Uterus (tissue), 4 donors: Measurements from ENCODE around the gene USP15. TPM values are rescaled to one million over a fixed set of nuclear protein-coding genes. Genes with fewer than 3 reads are reported as not detected.

ENCODE experiments used
- DNase-seq, 2 donors: peaks; one replicate each; pipeline ENCODE4 v3.0.0-alpha.2; 2019 to 2020
- H3K27ac ChIP-seq, 2 donors: fragments of 200-600 bp; sonication (generic); 1 replicate in 1 of 2; 2 replicates in 1 of 2; pipeline ENCODE4 v1.5.1; 2016 to 2018
- H3K27me3 ChIP-seq, 2 donors: fragments of 200-600 bp; sonication (generic); one replicate each; pipeline ENCODE4 v1.5.1; 2018 to 2019; ENCODE audit warnings: control low read depth in 1 of 2
- H3K36me3 ChIP-seq, 2 donors: fragments of 200-600 bp; sonication (generic); one replicate each; pipeline ENCODE4 v1.5.1; 2019; ENCODE audit warnings: control low read depth in 1 of 2
- H3K4me1 ChIP-seq, 2 donors: fragments of 200-600 bp; sonication (generic); one replicate each; pipeline ENCODE4 v1.5.1; 2018 to 2019; ENCODE audit warnings: control low read depth in 1 of 2
- H3K4me3 ChIP-seq, 2 donors: fragments of 200-600 bp; sonication (generic); 1 replicate in 1 of 2; 2 replicates in 1 of 2; pipeline ENCODE4 v1.5.1; 2018 to 2019; ENCODE audit warnings: mild to moderate bottlenecking in 1 of 2
- H3K9me3 ChIP-seq, 2 donors: fragments of 200-600 bp; sonication (generic); one replicate each; pipeline ENCODE4 v1.5.1; 2019; ENCODE audit warnings: control low read depth in 1 of 2
- CTCF ChIP-seq, 4 experiments: fragments of 200-600 bp in 2 of 4; fragments of 450-650 bp in 2 of 4; sonication (generic) in 2 of 4; IDR thresholded peaks; one replicate each; pipeline ENCODE4 v1.5.1; 2016 to 2019; ENCODE audit warnings: antibody characterized with exemption in 4 of 4, mild to moderate bottlenecking in 2 of 4, moderate library complexity in 1 of 4
- POLR2A ChIP-seq, 2 donors: fragments of 450-650 bp; IDR thresholded peaks; one replicate each; pipeline ENCODE4 v1.6.1; 2016; ENCODE audit warnings: antibody characterized with exemption in 2 of 2, mild to moderate bottlenecking in 1 of 2, moderate library complexity in 1 of 2
- intact Hi-C: fragments of 100-400 bp; cut with DNase I; formaldehyde crosslinking; loops from one replicate; pipeline ENCODE4 v1.15.1; 2023; ENCODE audit warnings: low total_unique reads
- total RNA-seq, 4 donors: library from RNA; depleted of rRNA in 3 of 4; stranded (reverse); fragments of >200 nt in 3 of 4; gene quantifications; one replicate each; pipeline versions ENCODE4 v1.1.0 to v1.2.4, GENCODE V29; 2014 to 2023
- donor health status: DM: yes; HTN: yes; CAD: no.

Gene USP15
- total RNA-seq, 4 donors from 2014 or later: 44.8 to 98.9 (median 76.5) TPM

- Histone ChIP-seq H3K27ac (no peak overlapping the region), H3K4me3 (no peak overlapping the region), H3K27me3 (no peaks in the 10 kb centered on the region), H3K36me3 (no peaks in the 10 kb centered on the region), H3K9me3 (no peaks in the 10 kb centered on the region), H3K4me1 (no peaks in the 10 kb centered on the region)
- intact Hi-C loops: no loop called here
- no peak for DNase-seq
- no peak for TF ChIP-seq POLR2A (IDR thresholded peaks at IDR 0.05)
Measured at GRCh38 chr12:62345667-62346066, 85.5 kb downstream of the USP15 start.

- DNase-seq: no peak
- intact Hi-C loops: no loop called here
- TF ChIP-seq POLR2A (IDR thresholded peaks at IDR 0.05) (no peak), CTCF (IDR thresholded peaks at IDR 0.05) (no peak)
- no peaks in the 10 kb centered on the region for H3K4me1 ChIP-seq
- no peak overlapping the region for H3K27ac ChIP-seq
- H3K36me3 ChIP-seq: no peaks in the 10 kb centered on the region
- H3K9me3 ChIP-seq: no peaks in the 10 kb centered on the region
- H3K27me3 ChIP-seq: no peaks in the 10 kb centered on the region
- H3K4me3 ChIP-seq: no peak overlapping the region
Measured at GRCh38 chr12:62346817-62347216, 86.6 kb downstream of the USP15 start.

- intact Hi-C loops: no loop called here
- TF ChIP-seq POLR2A (IDR thresholded peaks at IDR 0.05) (no peak), CTCF (IDR thresholded peaks at IDR 0.05) (no peak)
- Histone ChIP-seq H3K4me1 (no peaks in the 10 kb centered on the region), H3K9me3 (no peaks in the 10 kb centered on the region), H3K27ac (no peak overlapping the region), H3K4me3 (no peak overlapping the region), H3K27me3 (no peaks in the 10 kb centered on the region), H3K36me3 (no peaks in the 10 kb centered on the region)
- no peak for DNase-seq
Measured at GRCh38 chr12:62347922-62348650, 87.9 kb downstream of the USP15 start.

GRCh38 chr12:62350554-62350953 lies 90.3 kb downstream of the USP15 start:
- H3K9me3 ChIP-seq: no peaks in the 10 kb centered on the region
- intact Hi-C loops: no loop called here
- no peak for DNase-seq
- H3K27me3 ChIP-seq: no peaks in the 10 kb centered on the region
- no peak overlapping the region for H3K4me3 ChIP-seq
- H3K36me3 ChIP-seq: no peaks in the 10 kb centered on the region
- no peak for TF ChIP-seq POLR2A (IDR thresholded peaks at IDR 0.05)
- no peak for TF ChIP-seq CTCF (IDR thresholded peaks at IDR 0.05)
- H3K27ac ChIP-seq: no peak overlapping the region
- no peaks in the 10 kb centered on the region for H3K4me1 ChIP-seq

- intact Hi-C loops: no loop called here
- no peak for DNase-seq
- Histone ChIP-seq H3K27ac (no peak overlapping the region), H3K4me1 (no peaks in the 10 kb centered on the region), H3K36me3 (no peaks in the 10 kb centered on the region), H3K27me3 (no peaks in the 10 kb centered on the region), H3K4me3 (no peak overlapping the region), H3K9me3 (no peaks in the 10 kb centered on the region)
- no peak for TF ChIP-seq POLR2A (IDR thresholded peaks at IDR 0.05)
- TF ChIP-seq CTCF (IDR thresholded peaks at IDR 0.05): no peak
Measured at GRCh38 chr12:62351326-62351725, 91.1 kb downstream of the USP15 start.
